GM12878 (cell line): ENCODE measurements around the gene ADRA2B. TPM values are rescaled to one million over a fixed set of nuclear protein-coding genes. Genes with fewer than 3 reads are reported as not detected.

ENCODE experiments used
- BCL3 ChIP-seq: IDR thresholded peaks from 2 replicates; pipeline ENCODE4 v1.6.1; 2011; ENCODE audit warnings: borderline replicate concordance, low read depth, mild to moderate bottlenecking, moderate library complexity, low read length; ENCODE audit not compliant: insufficient read depth, poor library complexity, severe bottlenecking
- CUX1 ChIP-seq: IDR thresholded peaks from 2 replicates; pipeline ENCODE4 v1.6.1; 2012; ENCODE audit warnings: improper control_type of control experiment, low read depth, low read length; ENCODE audit not compliant: insufficient replicate concordance
- EP300 ChIP-seq, 2 experiments: fragments of 150-350 bp in 1 of 2; IDR thresholded peaks; 2 replicates each; pipeline ENCODE4 v1.6.1; 2011 to 2012; ENCODE audit warnings: low read depth in 2 of 2, low read length in 2 of 2, borderline replicate concordance in 1 of 2, improper control_type of control experiment in 1 of 2, inconsistent platforms in 1 of 2; ENCODE audit not compliant: control insufficient read depth in 1 of 2
- IKZF2 ChIP-seq, 2 experiments: fragments of 450-650 bp; IDR thresholded peaks; 2 replicates each; pipeline ENCODE4 v1.6.1; 2017; ENCODE audit warnings: mild to moderate bottlenecking in 2 of 2, moderate library complexity in 2 of 2
- IRF4 ChIP-seq: IDR thresholded peaks from 2 replicates; pipeline ENCODE4 v1.6.1; 2011; ENCODE audit warnings: low read depth, low read length
- NFYA ChIP-seq: IDR thresholded peaks from 2 replicates; pipeline ENCODE4 v1.6.1; 2011; ENCODE audit warnings: low read depth, mild to moderate bottlenecking, low read length, improper control_type of control experiment, borderline replicate concordance
- NR2C1 ChIP-seq: fragments of 450-650 bp; IDR thresholded peaks from 2 replicates; pipeline ENCODE4 v1.6.1; 2017; ENCODE audit warnings: antibody characterized with exemption, mild to moderate bottlenecking, moderate library complexity
- NR2C2 ChIP-seq: IDR thresholded peaks from 2 replicates; pipeline ENCODE4 v1.6.1; 2011; ENCODE audit warnings: borderline replicate concordance, low read depth; ENCODE audit not compliant: control insufficient read depth, insufficient read length
- PAX8 ChIP-seq: fragments of 450-650 bp; IDR thresholded peaks from 2 replicates; pipeline ENCODE4 v1.6.1; 2017; ENCODE audit warnings: mild to moderate bottlenecking, moderate library complexity
- POLR2A ChIP-seq: IDR thresholded peaks from 2 replicates; pipeline ENCODE4 v1.6.1; 2011; ENCODE audit warnings: low read depth, mild to moderate bottlenecking, low read length
- POLR2AphosphoS2 ChIP-seq: IDR thresholded peaks from 2 replicates; pipeline ENCODE4 v1.6.1; 2011; ENCODE audit warnings: low read depth, mild to moderate bottlenecking, low read length, improper control_type of control experiment, moderate library complexity
- SKIL ChIP-seq: fragments of 450-650 bp; IDR thresholded peaks from 2 replicates; pipeline ENCODE4 v1.6.1; 2017; ENCODE audit warnings: mild to moderate bottlenecking, low read depth, inconsistent platforms; ENCODE audit not compliant: poor library complexity, severe bottlenecking
- SMAD5 ChIP-seq: IDR thresholded peaks from 2 replicates; pipeline ENCODE4 v1.6.1; 2016; ENCODE audit warnings: antibody characterized with exemption, low read depth
- SP1 ChIP-seq: IDR thresholded peaks from one replicate; pipeline ENCODE4 v1.6.1; 2011; ENCODE audit warnings: low read depth, low read length
- SREBF2 ChIP-seq: IDR thresholded peaks from 2 replicates; pipeline ENCODE4 v1.6.1; 2012; ENCODE audit warnings: mild to moderate bottlenecking, low read length
- TBL1XR1 ChIP-seq: IDR thresholded peaks from 2 replicates; pipeline ENCODE4 v1.6.1; 2012; ENCODE audit warnings: low read depth, low read length, improper control_type of control experiment
- USF1 ChIP-seq: IDR thresholded peaks from 2 replicates; pipeline ENCODE4 v1.6.1; 2011; ENCODE audit warnings: borderline replicate concordance, low read depth, mild to moderate bottlenecking, moderate library complexity, mixed read lengths, low read length; ENCODE audit not compliant: insufficient read depth; ENCODE audit errors: extremely low read length
- WRNIP1 ChIP-seq: IDR thresholded peaks from 2 replicates; pipeline ENCODE4 v1.6.1; 2011; ENCODE audit warnings: low read depth, low read length, improper control_type of control experiment, borderline replicate concordance
- ZNF207 ChIP-seq: fragments of 450-650 bp; IDR thresholded peaks from 2 replicates; pipeline ENCODE4 v1.6.1; 2014; ENCODE audit warnings: antibody characterized with exemption, mild to moderate bottlenecking, borderline replicate concordance
- ZZZ3 ChIP-seq: IDR thresholded peaks from 2 replicates; pipeline ENCODE4 v1.6.1; 2011; ENCODE audit warnings: low read depth; ENCODE audit not compliant: control insufficient read depth, insufficient read length
- polyA plus RNA-seq, 11 experiments: library from polyadenylated mRNA; depleted of rRNA in 4 of 11; unstranded in 6 of 11; stranded (reverse) in 5 of 11; fragments of >200 nt; fragmentation: Nextera tagmentation in 4 of 11; fragmentation: Illumina TruSeq in 1 of 11; extraction: Ambion mirVana in 4 of 11; extraction: Trizol in 1 of 11; gene quantifications; 1 replicate in 1 of 11; 2 replicates in 10 of 11; pipeline versions ENCODE4 v1.2.1 to v1.2.3, GENCODE V29; 2011 to 2016; ENCODE audit warnings: inconsistent platforms in 2 of 11, missing spikeins in 2 of 11, low read depth in 1 of 11
- total RNA-seq, 4 experiments: library from RNA; depleted of rRNA in 3 of 4; stranded (reverse); fragments of >200 nt in 3 of 4; fragmentation: Illumina TruSeq in 1 of 4; extraction: Trizol in 1 of 4; gene quantifications; 2 replicates each; pipeline versions ENCODE4 v1.2.1 to v1.2.3, GENCODE V29; 2013 to 2021

The ADRA2B gene
- total and polyA plus RNA-seq, 10 of the 15 experiments (the other 5 are each of a cell fraction or from before 2014, with no cell fraction given), result 0.01 to 0.10 (median 0.04) TPM; not detected in 6

- no peak for TF ChIP-seq TBL1XR1
- TF ChIP-seq POLR2A, result no peak
- peak; percentile 81 for TF ChIP-seq BCL3
- peak; percentile 53 to 78; a peak in 3 of 4 replicates for TF ChIP-seq IKZF2 (IDR thresholded peaks at IDR 0.05)
- TF ChIP-seq SREBF2, result no peak
- TF ChIP-seq SKIL, result peak; percentile 18
- no peak for TF ChIP-seq NR2C2
- no peak for TF ChIP-seq USF1
- TF ChIP-seq PAX8, result no peak
- no peak for TF ChIP-seq SMAD5
- no peak for TF ChIP-seq NFYA
- no peak for TF ChIP-seq WRNIP1
- TF ChIP-seq EP300 (IDR thresholded peaks at IDR 0.05; ENCODE audit: borderline replicate concordance in 1 of 2, control insufficient read depth in 1 of 2, low read depth in 2 of 2, low read length in 2 of 2), result peak; percentile 48 to 64; a peak in 2 of 4 replicates
- 0 out of 2 replicates have a peak, but pooled peaks have one; percentile 48 for TF ChIP-seq POLR2AphosphoS2
- no peak for TF ChIP-seq ZZZ3
- no peak for TF ChIP-seq SP1
- peak; percentile 97 for TF ChIP-seq CUX1
- peak; percentile 59; the same call in 1 of the 2 replicates for TF ChIP-seq ZNF207
- 0 out of 2 replicates have a peak, but pooled peaks have one; percentile 13 for TF ChIP-seq IRF4
- no peak for TF ChIP-seq NR2C1
These were observed 40.7 kb upstream of the ADRA2B start (continued) for GRCh38 chr2:96156926-96157648.
